Left ventricle myocardium inferior (tissue), 1 donor: ENCODE measurements around the gene CPT1B. TPM values are rescaled to one million over a fixed set of nuclear protein-coding genes. Genes with fewer than 3 reads are reported as not detected.

Experiments
- DNase-seq: peaks from one replicate; pipeline ENCODE4 v3.0.0-alpha.2; 2020
- H3K27ac ChIP-seq: fragments of 200-600 bp; replicated peaks from 2 replicates; pipeline ENCODE4 v1.8.0; 2021
- H3K27me3 ChIP-seq: fragments of 200-600 bp; 2 replicates; pipeline ENCODE4 v1.8.0; 2021; ENCODE audit warnings: low read depth
- H3K36me3 ChIP-seq: fragments of 200-600 bp; 2 replicates; pipeline ENCODE4 v1.8.0; 2021
- H3K4me1 ChIP-seq: fragments of 200-600 bp; 2 replicates; pipeline ENCODE4 v1.8.0; 2021
- H3K4me3 ChIP-seq: fragments of 200-600 bp; 2 replicates; pipeline ENCODE4 v1.8.0; 2021; ENCODE audit warnings: mild to moderate bottlenecking, moderate library complexity
- H3K9me3 ChIP-seq: fragments of 200-600 bp; replicated peaks from 2 replicates; pipeline ENCODE4 v1.8.0; 2021
- intact Hi-C: fragments of 100-400 bp; cut with micrococcal nuclease; formaldehyde crosslinking; loops from one replicate; pipeline ENCODE4 v1.11.0; 2022
- long read RNA-seq: library from polyadenylated mRNA; unstranded; transcript quantifications from one replicate; pipeline ENCODE4 v2.0.0, GENCODE V29; 2021
- total RNA-seq: library from RNA; stranded (reverse); fragmentation: NEBNext Ultra II Directional; extraction: Animal tissue kit (Norgen Biotek cat#: 25700); gene quantifications from one replicate; pipeline ENCODE4 v1.2.1, GENCODE V29; 2021
- TF ChIP-seq, protein P1 (sequence below): fragments of 200-600 bp; IDR thresholded peaks from 2 replicates; pipeline ENCODE4 v1.8.0; 2021; ENCODE audit warnings: antibody characterized with exemption, mild to moderate bottlenecking, borderline replicate concordance
- donor health status: DM: no; HTN: yes; CAD: no; lungs with severe emphysema.

The CPT1B gene
- total RNA-seq, result 394 TPM
- long read RNA-seq, transcript CPT1B-203 (19 exons, 2,662 nt), result minor isoform, 73 of 663 reads
- long read RNA-seq, transcript CPT1B-201 (20 exons, 2,592 nt), result major isoform, 427 of 663 reads
- long read RNA-seq, transcript CPT1B-204 (19 exons, 2,647 nt), result minor isoform, 15 of 663 reads
- long read RNA-seq, partial matches to known transcripts, result 38 of 663 reads
- long read RNA-seq, other reads (novel, unspliced or antisense), result 109 of 663 reads

DNA sequence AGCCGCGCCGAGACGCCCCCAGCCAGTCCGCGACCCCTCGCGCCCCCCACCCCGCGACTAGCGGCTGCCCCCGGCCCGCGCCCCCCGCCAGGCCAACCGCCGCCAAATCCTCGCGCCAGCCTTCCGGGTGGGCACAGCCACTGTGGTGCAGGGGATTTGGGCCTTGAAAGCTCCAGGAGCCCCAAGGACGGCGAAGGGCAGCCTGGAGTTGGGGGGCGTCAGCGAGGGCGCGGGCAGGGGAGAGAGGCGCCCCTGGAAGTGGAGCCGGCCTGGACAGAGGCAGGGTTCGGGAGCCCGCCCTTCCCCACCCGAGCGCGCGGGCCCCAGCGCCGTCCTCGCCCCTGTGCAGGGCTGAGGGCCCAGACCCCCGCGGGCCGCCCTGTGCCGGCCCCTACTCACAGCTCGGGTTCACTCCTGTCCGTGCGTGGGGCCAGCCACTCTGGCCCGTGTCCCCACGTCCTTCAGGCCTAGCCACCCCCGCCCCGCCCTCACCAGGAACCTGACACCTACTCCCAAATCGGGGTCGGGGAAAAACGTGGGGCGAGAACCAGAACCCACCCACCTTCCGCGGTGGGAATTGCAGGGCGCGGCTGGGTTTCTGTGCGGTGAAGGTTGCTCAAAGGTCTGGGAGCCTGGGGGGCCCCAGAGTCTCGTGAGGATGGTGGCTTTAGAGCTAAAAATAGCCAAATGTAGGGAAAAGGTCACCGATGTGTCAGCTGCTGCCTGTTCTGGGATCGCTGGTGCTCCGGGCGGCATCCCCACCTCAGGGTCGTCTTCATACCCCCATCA lies at the start of gene CPT1B:
CPT1B (minus strand) TSS at position 441 of the 789 bp plus-strand sequence. CDS start 512 bp downstream, outside the sequence.
- Histone ChIP-seq H3K4me3 (peak within 1 kb of the TSS; percentile 73), H3K27me3 (no peaks in the 10 kb centered on the region), H3K27ac (peak within 1 kb of the TSS; percentile 99), H3K9me3 (no peaks in the 10 kb centered on the region), H3K4me1 (peaks cover 87% of the 10 kb centered on the region), H3K36me3 (peaks cover 41% of the 10 kb centered on the region)
- TF ChIP-seq, protein P1, sequence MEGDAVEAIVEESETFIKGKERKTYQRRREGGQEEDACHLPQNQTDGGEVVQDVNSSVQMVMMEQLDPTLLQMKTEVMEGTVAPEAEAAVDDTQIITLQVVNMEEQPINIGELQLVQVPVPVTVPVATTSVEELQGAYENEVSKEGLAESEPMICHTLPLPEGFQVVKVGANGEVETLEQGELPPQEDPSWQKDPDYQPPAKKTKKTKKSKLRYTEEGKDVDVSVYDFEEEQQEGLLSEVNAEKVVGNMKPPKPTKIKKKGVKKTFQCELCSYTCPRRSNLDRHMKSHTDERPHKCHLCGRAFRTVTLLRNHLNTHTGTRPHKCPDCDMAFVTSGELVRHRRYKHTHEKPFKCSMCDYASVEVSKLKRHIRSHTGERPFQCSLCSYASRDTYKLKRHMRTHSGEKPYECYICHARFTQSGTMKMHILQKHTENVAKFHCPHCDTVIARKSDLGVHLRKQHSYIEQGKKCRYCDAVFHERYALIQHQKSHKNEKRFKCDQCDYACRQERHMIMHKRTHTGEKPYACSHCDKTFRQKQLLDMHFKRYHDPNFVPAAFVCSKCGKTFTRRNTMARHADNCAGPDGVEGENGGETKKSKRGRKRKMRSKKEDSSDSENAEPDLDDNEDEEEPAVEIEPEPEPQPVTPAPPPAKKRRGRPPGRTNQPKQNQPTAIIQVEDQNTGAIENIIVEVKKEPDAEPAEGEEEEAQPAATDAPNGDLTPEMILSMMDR, result peak; percentile 45
- intact Hi-C loops, result no loop called here
- peak; percentile 70 for DNase-seq

DNA sequence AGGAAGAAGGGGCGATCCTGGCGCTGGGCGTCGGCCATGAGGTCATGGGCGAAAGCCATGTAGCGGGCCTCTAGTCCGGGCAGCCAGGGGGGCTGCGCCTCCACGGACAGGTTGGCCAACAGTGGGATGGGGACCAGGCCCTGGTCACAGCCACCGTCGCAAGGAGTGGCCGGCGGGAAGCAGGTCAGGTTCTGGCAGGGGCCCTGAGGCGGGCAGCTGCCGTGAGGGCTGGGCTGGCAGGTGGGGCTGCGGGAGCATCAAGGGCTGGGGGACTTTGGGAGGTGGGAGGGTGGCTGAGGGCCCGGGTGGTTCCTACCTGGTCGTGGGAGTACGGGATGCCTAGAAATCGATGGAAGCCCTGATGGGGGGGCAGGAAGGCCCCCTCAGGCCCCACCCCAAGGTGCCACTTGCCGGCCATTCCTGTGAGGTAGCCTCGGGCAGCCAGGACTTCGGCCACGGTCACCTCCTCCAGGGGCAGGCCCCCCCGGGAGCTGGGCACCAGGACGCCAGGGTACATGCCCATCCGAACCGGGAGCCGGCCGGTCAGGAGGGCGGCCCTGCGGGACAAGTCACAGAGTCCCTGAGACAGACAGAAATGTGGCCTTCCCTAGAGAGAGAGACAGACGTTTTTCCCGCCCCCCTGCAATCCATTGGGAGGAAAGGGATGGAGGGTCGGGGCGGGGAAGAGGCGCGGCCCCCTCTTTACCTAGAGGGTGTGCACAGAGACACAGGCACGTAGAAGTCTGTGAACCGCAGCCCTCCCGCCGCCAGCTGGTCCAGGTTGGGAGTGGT lies 48.8 kb upstream of the CPT1B start:
- peak overlapping the region; percentile 93 for H3K27ac ChIP-seq
- peak overlapping the region; percentile 92 for H3K4me3 ChIP-seq
- no peaks in the 10 kb centered on the region for H3K9me3 ChIP-seq
- DNase-seq, result no peak
- intact Hi-C loops, result no loop called here
- TF ChIP-seq, protein P1, result no peak
- no peaks in the 10 kb centered on the region for H3K27me3 ChIP-seq
- H3K4me1 ChIP-seq, result peaks cover 36% of the 10 kb centered on the region
- H3K36me3 ChIP-seq, result peaks cover 10% of the 10 kb centered on the region

GRCh38 chr22:50626314-50626849 lies 48.2 kb upstream of the CPT1B start:
- Histone ChIP-seq H3K9me3 (no peaks in the 10 kb centered on the region), H3K4me1 (peaks cover 42% of the 10 kb centered on the region), H3K27ac (peak overlapping the region; percentile 93), H3K27me3 (no peaks in the 10 kb centered on the region), H3K36me3 (peaks cover 10% of the 10 kb centered on the region), H3K4me3 (peak overlapping the region; percentile 92)
- no peak for DNase-seq
- TF ChIP-seq, protein P1, result no peak
- intact Hi-C loops, result no loop called here

DNA sequence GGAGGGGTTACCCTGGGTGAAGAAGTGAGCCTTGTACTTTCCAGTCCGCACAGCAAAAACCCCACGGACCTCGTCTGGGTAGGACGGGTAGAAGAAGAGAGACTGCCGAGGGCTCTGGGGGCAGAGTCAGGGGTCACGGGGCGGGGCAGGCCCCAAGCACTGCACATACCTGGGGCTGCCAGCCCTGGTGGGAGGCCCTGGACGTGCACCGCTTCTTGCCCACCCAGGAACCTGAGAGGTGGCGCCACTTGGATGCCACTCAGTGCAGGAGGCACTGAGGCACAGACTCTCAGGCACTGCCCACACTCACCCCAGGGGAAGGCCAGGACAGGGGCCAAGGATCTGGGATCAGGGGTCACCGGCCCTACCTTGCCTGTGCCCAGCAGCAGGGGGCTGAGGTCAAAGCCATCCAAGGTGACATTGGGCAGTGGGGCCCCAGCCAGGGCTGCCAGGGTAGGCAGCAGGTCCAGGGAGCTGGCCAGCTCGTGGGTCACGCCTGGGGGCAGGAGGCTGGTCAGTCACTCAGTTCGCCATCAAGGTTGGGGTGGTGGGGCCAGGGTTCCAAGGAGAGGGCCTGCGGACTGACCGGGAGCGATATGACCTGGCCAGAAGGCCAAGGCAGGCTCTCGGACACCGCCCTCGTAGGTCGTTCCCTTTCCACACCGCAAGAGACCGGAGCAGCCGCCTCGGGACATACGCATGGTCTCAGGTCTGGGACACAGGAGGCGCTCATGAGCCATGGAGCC lies 47.5 kb upstream of the CPT1B start:
- Histone ChIP-seq H3K36me3 (peaks cover 10% of the 10 kb centered on the region), H3K4me1 (peaks cover 49% of the 10 kb centered on the region), H3K9me3 (no peaks in the 10 kb centered on the region), H3K4me3 (peak overlapping the region; percentile 92), H3K27me3 (no peaks in the 10 kb centered on the region), H3K27ac (peak overlapping the region; percentile 93)
- intact Hi-C loops, result no loop called here
- TF ChIP-seq, protein P1, result peak; percentile 32
- DNase-seq, result no peak

DNA sequence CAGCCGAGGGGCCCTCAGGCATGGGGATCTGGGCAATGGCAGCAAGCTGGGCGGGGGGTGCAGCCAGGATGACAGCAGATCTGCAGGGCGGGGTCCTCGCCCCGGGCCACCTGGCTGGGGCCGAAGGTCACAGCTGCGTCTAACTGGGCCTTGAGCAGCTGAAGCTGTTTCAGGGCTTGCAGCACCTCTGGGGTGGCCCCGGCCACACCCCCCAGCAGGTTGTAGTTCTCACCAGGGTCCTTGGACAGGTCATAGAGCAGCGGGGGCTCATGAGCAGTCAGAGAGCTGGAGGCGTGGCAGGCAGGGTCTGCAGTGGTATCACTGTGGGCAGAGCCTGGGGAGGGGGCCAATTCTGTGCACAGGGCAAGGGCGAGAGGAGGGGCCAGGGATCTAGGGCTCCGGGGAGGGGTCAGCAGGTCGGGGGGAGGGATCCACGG lies 46.9 kb upstream of the CPT1B start:
- intact Hi-C loops, result no loop called here
- Histone ChIP-seq H3K4me3 (no peak overlapping the region), H3K4me1 (peaks cover 53% of the 10 kb centered on the region), H3K27ac (no peak overlapping the region), H3K27me3 (no peaks in the 10 kb centered on the region), H3K36me3 (peaks cover 10% of the 10 kb centered on the region), H3K9me3 (no peaks in the 10 kb centered on the region)
- DNase-seq, result no peak
- TF ChIP-seq, protein P1, result no peak
